ENCODE results near the gene FTO. TPM values are rescaled to one million over a fixed set of nuclear protein-coding genes. Genes with fewer than 3 reads are reported as not detected.

Gene FTO
- total RNA-seq, 4 donors from 2014 or later: 63.2 to 151 (median 105) TPM

DNA sequence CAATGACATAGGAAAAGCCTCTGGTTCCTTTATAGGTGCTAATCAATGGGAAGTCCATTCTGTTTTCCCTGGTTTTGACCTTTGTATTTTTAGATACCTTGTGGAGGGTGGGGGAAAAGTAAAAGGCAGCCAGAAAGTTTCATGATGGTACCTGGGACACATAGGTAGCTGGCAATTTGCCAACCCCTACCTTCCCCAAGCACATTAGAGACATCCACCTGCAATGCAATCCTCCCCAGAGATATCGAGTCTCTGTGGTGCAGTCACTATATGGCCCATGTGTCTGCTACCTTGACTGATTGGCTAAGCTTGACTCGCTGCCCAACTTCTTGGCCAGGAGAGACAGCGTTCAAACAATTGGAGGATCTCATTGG lies 496.2 kb downstream of the FTO start:
- Histone ChIP-seq H3K4me1 (no peaks in the 10 kb centered on the region), H3K4me3 (no peak overlapping the region), H3K9me3 (no peaks in the 10 kb centered on the region), H3K36me3 (no peaks in the 10 kb centered on the region), H3K27ac (no peak overlapping the region), H3K27me3 (no peaks in the 10 kb centered on the region)
- DNase-seq: no peak
- intact Hi-C loops (cut with DNase I; ENCODE audit: low total_unique reads): no loop called here
- no peak for TF ChIP-seq POLR2A (IDR thresholded peaks at IDR 0.05)
- TF ChIP-seq, protein P1, sequence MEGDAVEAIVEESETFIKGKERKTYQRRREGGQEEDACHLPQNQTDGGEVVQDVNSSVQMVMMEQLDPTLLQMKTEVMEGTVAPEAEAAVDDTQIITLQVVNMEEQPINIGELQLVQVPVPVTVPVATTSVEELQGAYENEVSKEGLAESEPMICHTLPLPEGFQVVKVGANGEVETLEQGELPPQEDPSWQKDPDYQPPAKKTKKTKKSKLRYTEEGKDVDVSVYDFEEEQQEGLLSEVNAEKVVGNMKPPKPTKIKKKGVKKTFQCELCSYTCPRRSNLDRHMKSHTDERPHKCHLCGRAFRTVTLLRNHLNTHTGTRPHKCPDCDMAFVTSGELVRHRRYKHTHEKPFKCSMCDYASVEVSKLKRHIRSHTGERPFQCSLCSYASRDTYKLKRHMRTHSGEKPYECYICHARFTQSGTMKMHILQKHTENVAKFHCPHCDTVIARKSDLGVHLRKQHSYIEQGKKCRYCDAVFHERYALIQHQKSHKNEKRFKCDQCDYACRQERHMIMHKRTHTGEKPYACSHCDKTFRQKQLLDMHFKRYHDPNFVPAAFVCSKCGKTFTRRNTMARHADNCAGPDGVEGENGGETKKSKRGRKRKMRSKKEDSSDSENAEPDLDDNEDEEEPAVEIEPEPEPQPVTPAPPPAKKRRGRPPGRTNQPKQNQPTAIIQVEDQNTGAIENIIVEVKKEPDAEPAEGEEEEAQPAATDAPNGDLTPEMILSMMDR (IDR thresholded peaks at IDR 0.05): no peak

- Histone ChIP-seq H3K36me3 (no peaks in the 10 kb centered on the region), H3K27me3 (no peaks in the 10 kb centered on the region), H3K27ac (no peak overlapping the region), H3K9me3 (no peaks in the 10 kb centered on the region), H3K4me3 (no peak overlapping the region), H3K4me1 (no peaks in the 10 kb centered on the region)
- TF ChIP-seq POLR2A (IDR thresholded peaks at IDR 0.05): no peak
- TF ChIP-seq, protein P1 (IDR thresholded peaks at IDR 0.05): no peak
- no peak for DNase-seq
- intact Hi-C loops (cut with DNase I; ENCODE audit: low total_unique reads): no loop called here
Measured at GRCh38 chr16:54200720-54201119, 496.8 kb downstream of the FTO start.

GRCh38 chr16:54201200-54201599 lies 497.2 kb downstream of the FTO start:
- intact Hi-C loops (cut with DNase I; ENCODE audit: low total_unique reads): no loop called here
- no peak for DNase-seq
- Histone ChIP-seq H3K9me3 (no peaks in the 10 kb centered on the region), H3K27me3 (no peaks in the 10 kb centered on the region), H3K4me3 (no peak overlapping the region), H3K27ac (no peak overlapping the region), H3K4me1 (no peaks in the 10 kb centered on the region), H3K36me3 (no peaks in the 10 kb centered on the region)
- TF ChIP-seq, protein P1 (IDR thresholded peaks at IDR 0.05): no peak
- TF ChIP-seq POLR2A (IDR thresholded peaks at IDR 0.05): no peak

Small RNA genes lying within 50 kb of the gene (small RNA-seq; reads per million reads assigned to genes)
- gene AC007347.2: not detected

Other genes with a start within 250 kb of the FTO start
- 10 to 100 TPM; 45.0 to 53.7 (median 48.8) TPM for gene AKTIP, start 200.9 kb upstream of the FTO start, total RNA-seq
- 10 to 100 TPM in 1 of 4 donors, 1 to 10 TPM in 3; 1.2 to 35.3 (median 6.2) TPM for gene RPGRIP1L, start 297 bp upstream of the FTO start, total RNA-seq

Data from uterus (tissue), 4 donors.